COLO829 (cell line): Measurements from ENCODE around the gene SECISBP2.
"Not testable (repeated sequence)": the region's sequence is repeated elsewhere in the genome, so short reads cannot be mapped to it uniquely, and the experiment has no call there.

Source experiments
- DNase-seq: peaks from one replicate; pipeline ENCODE4 v3.0.0; 2012; ENCODE audit warnings: low spot score

SECISBP2 gene

DNA sequence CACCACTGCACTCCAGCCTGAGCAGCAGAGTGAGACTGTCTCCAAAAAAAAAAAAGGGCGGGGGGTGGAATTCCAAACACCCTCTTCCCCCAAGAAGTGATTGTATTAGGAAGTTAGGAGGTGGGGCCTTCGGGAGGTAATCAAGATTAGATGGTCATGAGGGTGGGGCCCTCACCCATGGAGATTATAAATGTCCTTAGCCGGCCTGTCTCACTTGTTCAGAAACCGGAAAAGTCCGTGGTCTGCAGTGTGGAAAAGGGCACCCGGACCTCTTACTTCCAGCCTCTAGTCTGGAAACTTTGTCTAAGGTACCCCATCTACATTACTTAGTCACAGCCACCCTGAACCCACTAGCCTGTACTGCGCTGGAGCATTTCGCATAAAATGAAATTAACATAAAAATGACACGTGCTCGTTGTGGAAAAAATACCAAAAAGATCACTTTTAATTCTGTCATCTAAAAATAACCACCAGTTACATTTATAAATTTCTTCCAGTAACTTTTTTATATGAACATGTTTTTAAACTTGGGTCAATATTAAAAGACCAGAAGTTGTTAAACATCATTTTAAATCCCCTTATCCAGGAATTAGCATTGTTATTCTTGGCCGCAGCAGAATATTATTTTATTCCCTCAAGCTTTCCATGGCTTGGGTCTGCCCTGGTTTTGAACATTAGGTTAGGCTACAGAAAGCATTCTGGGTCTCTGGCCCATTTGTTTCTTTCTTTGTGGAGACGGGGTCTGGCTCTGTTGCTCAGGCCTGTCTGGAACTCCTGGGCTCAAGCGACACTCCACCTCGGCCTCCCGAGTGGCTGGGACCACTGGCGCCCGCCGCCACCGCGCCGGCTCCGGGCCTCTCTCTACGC, 8.5 kb upstream of the SECISBP2 start:
- no peak for DNase-seq

- peak; percentile 99 for DNase-seq
These were observed 7.6 kb upstream of the SECISBP2 start, which contains the start of gene CKS2 for GRCh38 chr9:89310475-89311345. Gene CKS2, plus strand, starts transcription at chr9:89311195. Its CDS starts 98 bp downstream, at chr9:89311293.

- DNase-seq, result no peak
These were observed 6.7 kb upstream of the SECISBP2 start for GRCh38 chr9:89311346-89312221.

DNA sequence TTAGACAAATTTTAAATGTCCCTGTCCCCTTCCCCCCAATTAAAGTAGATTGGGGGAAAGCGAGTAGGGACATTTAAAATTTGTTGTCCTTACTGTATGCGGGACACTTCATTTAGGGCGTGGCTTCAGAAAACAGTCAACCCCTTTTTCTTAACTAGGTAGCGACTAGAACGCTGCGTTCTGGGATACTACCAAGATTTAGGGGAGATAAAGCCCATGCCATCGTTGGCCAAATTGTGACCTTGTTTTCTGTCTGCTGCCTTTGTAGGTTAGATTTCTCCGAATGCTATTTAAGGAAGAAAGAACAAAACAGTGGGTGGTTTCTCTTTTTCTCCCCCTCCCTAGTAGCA, 6.1 kb upstream of the SECISBP2 start:
- no peak for DNase-seq

GRCh38 chr9:89313842-89314241, 4.5 kb upstream of the SECISBP2 start:
- DNase-seq, result no peak

GRCh38 chr9:89314955-89315354, 3.3 kb upstream of the SECISBP2 start:
- DNase-seq, result no peak

- no peak for DNase-seq
These were observed 2.8 kb upstream of the SECISBP2 start for GRCh38 chr9:89315482-89315881.

- DNase-seq, result no peak
These were observed 1.0 kb upstream of the SECISBP2 start for GRCh38 chr9:89317282-89317681.

DNA sequence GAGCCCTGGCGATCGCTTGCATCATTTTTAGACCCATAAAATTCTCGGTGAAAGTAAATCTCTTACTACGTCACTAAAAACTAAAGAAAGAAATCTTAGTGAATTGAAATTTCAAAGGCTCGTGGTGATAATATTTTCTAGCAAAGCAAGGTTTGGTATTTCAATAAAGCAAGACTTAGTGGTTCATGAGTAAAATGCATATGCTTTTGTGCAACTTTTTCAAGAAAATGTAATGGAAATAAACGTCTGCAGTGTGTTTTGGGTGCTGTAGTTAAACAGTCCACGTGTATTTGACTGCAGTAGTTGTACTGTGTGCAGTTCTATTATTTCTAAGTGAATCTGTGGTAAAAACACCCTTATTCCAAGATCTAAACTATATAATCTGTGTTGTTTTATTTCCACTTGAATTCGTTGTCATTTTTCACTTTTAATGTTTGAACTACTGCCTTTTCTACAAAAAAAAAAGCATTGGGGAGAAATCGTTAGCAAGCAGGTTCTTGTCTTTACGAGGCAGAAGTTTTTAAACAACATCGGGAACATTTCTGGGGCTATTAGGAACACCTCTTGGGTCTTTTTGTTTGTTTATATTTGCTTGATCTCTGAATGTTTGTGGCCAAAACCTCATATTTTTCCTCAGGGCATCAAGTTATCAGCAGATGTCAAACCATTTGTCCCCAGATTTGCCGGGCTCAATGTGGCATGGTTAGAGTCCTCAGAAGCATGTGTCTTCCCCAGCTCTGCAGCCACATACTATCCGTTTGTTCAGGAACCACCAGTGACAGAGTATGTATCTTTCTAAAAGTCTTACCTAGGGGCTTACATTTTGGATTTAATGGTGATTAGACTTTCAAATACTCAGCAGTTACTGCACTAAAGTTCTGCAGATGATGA, 960 bp downstream of the SECISBP2 start:
- DNase-seq, result no peak

GRCh38 chr9:89323390-89323789, 5.1 kb downstream of the SECISBP2 start:
- no peak for DNase-seq

GRCh38 chr9:89325733-89326132, 7.4 kb downstream of the SECISBP2 start:
- DNase-seq, result no peak

- no peak for DNase-seq
These were observed 9.8 kb downstream of the SECISBP2 start for GRCh38 chr9:89328064-89328463.

DNA sequence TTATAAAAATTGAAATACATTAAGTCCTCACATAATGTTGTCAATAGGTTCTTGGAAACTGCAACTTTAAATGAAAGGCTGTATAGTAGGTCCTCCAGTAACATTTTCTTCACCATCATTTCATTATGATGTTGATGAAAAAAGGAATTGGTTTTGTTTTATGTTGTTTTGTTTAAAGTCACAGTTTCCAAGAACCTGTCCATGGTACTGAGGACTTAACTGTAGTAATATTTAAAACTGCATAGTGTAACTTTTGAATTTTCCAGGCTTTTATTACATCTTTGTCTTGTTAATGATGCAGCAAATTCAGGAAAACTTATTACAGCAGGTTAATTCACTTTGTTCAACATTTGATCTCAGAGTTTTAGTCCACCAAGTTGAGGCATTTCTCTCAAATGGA, 11.6 kb downstream of the SECISBP2 start:
- no peak for DNase-seq

DNA sequence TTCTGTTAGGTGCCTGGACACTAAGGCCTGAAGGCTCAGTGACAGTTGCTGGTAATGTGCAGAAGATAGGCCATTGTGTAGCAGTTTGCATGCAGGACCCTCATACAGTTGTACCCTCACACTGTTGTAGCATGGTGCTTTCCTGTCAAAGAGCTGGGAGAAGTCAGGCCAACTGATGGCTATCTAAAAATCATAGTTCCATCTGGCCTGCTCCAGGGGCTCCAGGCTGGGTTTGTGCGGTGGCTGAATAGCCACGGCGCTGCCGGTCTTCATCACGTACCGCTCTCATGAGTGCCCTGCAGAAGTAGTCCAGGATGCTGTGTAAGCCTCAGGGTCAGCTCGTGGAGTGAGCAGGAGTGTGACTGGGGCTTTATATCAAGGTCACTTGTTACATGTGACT, 12.2 kb downstream of the SECISBP2 start:
- no peak for DNase-seq

DNA sequence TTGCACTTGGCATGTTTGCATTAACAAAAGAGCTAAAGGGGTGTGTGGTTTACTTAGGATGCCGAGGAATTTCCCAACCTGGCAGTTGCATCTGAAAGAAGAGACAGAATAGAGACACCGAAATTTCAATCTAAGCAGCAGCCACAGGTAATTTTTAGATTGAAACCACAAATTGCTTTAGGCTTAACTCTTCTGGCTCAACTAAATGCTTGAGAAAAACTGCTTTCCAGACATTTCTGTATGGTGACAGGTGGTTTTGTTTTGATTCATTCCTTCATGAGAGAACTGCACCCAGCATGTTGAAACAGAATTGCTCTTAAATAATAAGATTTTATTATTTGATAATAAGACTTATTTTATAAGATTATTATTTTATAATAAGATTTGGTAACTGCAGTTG, 21.5 kb downstream of the SECISBP2 start:
- DNase-seq, result no peak

- no peak for DNase-seq
These were observed 22.0 kb downstream of the SECISBP2 start for GRCh38 chr9:89340332-89340731.

DNA sequence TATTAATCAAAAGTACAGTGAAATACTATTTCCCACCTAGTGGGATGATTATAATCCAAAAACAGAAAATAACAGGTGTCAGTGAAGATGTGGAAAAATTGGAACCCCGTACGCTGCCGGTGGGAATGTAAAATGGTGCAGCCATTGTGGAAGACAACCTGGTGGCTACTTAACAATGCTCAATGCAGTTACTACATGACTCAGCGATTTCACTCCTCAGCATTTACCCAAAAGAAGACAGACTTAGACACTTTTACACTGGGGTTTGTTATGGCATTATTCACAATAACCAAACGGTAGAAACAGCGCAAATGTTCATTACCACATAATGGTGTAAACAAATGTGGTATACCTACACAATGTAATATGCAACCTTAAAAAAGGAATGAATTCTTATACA, 23.9 kb downstream of the SECISBP2 start:
- no peak for DNase-seq

- DNase-seq, result no peak
These were observed 24.6 kb downstream of the SECISBP2 start for GRCh38 chr9:89342948-89343347.

DNA sequence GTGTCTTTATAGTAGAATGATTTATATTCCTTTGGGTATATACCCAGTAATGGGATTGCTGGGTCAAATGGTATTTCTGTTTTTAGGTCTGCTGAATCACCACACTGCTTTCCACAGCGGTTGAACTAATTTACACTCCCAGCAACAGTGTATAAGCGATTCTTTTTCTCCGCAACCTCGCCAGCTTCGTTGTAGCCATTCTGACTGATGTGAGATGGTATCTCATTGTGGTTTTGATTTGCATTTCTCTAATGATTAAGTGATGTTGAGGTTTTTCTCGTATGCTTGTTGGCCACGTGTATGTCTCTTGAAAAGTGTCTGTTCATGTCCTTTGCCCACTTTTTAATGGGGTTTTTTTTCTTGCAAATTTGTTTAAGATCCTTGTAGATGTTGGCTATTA, 25.5 kb downstream of the SECISBP2 start:
- not testable (repeated sequence) for DNase-seq

DNA sequence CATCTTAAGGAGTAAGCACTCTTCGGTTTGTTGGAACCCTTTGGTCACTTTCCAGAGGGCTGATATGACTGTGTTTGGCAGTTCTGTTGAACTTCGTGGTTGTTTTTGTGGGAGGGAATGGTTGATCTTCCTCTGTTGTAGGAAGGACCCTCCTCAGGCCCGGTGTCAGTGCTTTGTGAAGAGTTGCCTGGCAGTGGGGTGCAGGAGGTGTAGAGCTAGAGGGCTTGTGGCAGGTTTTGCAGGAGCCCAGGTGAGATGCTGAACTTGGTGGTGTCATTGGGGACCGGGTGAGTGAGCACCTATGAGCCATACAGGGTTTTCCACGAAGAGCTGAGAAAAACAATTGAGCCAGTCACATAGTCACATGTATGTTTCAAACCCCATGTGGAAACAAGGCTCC, 27.2 kb downstream of the SECISBP2 start:
- DNase-seq, result no peak

- no peak for DNase-seq
These were observed 28.4 kb downstream of the SECISBP2 start for GRCh38 chr9:89346696-89347095.
